Fibroblast of skin of scalp (primary cell): Measurements from ENCODE around the gene KRT40.

Experiments
- DNase-seq: peaks from one replicate; pipeline ENCODE4 v3.0.0-alpha.2; 2013

Gene KRT40

DNA sequence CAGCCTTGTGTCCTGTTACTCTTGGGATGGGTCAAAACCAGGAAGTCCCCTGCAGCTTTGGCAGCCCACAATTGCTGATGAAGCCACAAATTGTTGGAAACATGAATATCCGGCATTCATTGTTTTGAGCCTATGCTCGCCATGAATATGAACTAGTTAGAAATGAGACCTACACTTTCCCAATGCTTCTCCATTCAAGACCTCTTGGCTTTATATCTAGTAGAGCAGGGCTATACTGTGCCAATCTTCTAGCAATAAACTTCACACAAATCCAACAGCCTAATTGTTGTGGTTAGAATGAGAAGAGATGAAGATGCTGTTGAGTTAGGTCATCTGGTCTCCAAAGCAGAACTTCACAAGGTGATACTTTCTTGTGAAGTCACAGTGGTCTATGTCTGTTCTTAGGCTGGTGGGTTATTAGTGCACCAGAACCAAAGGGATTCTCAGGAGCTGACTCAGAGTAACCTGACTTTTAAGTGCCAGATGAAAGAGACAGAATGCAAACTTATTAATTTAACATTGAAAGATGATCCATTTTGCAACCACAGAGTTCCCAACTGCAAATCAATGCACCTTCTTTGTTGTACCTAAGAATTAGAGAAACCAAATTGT, 33.0 kb downstream of the KRT40 start:
- no peak for DNase-seq

DNA sequence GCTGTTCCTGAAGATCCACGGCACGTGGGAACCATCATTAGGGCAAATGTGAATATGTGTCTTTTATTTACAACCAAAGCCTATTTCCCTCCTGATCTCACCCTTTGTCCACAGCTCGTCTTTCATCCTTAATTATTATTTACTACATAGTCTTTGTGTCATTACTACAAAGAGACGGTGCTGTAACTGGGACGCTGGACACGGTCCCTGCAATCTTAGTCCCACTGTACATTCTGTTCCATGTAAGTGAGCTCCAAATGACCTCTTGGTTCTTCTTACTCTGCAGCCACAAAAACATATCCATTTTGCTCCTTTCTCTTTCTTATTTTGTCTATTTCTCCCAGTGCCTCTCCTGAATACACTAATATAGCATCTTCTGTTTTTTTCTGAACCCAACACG, 34.0 kb downstream of the KRT40 start:
- no peak for DNase-seq

DNA sequence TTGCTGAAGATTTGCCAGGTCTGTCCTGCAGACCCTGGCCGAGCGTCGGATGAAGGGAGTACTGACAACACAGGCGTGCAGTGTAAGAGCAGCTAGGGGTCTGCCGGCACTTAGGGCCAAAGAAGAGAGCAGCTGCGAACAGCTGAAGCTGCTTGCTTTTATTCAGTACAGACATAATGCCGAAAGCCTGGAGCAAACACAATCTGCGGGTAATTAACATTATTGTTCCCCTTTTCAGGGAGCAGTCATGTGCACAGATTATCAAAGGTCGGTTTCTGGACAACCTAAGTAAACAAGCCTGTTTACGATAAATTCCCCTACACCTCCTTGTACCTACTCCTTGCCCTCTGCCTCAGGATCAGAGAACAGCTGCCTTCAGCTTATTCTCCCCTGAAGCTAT, 34.7 kb downstream of the KRT40 start:
- DNase-seq: no peak

DNA sequence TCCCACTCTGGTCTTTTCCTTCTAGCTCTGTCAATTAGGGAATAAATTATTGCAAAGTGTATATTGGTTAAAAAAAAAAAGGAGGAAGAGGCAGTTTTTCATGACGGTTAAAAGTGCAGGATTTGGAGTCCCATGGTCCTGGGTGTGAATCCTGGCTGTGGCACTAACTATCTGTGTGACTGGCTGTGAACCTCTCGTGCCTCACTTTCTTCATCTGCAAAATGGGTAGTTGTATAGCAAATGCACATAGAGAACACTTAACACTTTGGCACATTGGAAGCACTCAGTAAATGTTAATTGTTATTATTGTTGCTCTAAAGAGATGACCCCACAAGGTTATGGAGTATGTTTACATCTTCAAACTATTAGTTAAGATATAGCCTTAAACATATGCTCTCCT, 36.2 kb downstream of the KRT40 start:
- DNase-seq: no peak

DNA sequence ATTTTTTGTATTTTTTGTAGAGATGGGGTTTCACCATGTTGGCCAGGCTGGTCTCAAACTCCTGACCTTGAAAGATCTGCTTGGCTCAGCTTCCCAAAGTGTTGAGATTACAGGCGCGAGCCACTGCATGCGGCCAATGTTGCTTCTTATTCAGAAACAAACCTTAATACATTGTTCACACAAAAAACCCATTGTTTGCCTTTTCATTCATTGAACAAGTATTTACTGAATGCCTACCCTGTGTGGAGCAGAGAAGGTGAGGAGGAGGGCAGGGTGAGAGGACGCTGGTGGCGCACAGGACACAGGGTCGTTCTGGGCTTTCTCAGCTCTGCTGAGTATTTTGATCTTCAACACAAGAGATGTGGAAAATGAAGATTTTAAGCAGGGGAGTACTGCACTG, 38.7 kb downstream of the KRT40 start:
- DNase-seq: no peak

DNA sequence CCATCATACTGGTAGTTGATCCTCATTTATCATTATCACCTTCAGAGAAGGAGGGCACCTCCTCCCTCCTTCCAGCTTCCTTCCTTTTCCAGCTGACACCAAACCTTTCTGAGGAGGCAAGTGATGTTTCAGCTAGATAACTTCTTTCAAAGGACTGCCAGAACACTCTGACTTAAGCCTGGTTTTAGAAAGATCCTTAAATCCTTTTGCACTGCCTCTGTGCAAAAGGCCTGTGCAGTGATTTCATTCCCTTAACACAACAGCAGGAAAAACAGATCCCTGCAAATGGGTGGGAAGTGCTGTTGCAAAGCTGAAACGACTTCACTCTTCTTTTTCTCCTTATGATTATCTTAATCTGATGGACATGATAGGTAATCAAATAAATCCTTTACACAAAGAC, 39.6 kb downstream of the KRT40 start:
- no peak for DNase-seq

DNA sequence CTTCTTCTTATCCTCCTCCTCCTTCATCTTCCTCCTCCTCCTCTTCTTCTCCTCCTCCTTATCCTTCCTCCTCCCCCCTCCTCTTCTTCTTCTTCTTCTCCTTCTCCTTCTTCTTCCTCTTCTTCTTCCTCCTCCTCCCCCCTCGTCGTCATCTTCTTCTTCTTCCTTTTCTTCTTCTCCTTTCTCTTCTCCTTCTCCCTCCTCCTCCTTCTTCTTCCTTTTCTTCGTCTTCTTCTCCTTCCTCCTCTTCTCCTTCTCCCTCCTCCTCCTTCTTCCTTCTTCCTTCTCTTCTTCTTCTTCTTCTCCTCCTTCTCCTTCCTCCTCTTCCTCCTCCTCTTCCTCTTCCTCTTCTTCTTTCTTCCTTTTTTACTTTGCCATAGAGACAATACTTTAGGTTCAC, 41.6 kb downstream of the KRT40 start:
- no peak for DNase-seq

DNA sequence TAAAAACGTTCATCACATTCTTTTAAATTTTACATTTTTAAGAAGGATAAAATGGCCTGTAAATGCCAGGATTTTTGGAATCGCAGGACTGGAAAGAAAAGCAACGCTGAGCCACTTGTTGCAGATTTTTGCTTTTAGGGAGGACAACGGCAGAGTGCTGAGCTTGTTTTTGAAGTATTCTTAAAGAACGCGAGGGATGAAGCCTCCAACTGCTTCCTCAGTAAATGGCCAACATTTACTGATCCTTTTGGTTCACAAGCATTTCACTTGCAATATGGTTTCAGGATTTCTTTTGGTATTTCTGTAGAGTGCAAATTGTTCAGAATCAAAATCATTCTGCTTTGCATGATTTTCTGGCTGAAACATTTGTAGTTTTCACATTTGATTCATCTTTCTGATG, 43.9 kb downstream of the KRT40 start:
- no peak for DNase-seq

DNA sequence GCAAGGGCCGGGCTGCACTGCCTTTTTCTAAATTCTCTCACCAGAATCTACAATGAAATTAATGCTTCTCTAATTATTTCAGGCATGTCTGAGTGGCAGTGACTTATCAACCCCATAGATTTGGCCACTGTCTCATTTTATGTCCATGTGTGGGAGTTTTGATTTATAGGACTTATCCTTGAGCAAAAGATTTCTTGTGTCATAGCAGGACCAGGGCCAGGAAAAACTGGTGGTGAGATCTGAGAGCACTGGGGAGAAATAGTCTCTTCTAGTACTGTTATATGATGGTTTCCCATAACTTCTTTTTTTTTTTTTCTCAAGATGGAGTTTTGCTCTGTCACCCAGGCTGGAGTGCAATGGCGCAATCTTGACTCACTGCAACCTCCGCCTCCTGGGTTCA, 45.1 kb downstream of the KRT40 start:
- no peak for DNase-seq

DNA sequence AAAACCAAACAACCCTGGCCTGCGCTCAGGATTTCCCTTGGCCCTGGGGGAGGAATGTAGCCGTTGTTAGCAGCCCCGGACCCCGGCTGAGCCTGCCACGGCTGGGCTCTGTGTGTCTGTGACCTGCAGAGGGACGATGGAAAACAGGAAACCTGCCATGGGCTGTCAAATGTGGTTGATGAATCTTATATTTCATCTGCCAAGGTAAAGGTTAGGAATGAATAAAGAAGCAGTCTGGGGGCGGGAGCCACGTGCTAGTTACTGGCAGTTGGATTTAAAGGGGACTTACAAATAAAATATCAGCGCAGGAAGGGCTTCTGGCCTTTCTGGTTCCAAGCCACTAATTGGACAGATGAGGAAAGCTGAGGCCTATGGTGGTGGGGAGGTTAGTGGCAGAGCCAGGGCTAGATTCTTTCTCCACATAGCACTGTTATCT, 46.7 kb downstream of the KRT40 start, which contains the start of gene KRT23:
Gene KRT23 (minus strand): TSS at position 263 of the 436 bp plus-strand sequence. CDS start 1,043 bp downstream, outside the sequence.
- DNase-seq: no peak

DNA sequence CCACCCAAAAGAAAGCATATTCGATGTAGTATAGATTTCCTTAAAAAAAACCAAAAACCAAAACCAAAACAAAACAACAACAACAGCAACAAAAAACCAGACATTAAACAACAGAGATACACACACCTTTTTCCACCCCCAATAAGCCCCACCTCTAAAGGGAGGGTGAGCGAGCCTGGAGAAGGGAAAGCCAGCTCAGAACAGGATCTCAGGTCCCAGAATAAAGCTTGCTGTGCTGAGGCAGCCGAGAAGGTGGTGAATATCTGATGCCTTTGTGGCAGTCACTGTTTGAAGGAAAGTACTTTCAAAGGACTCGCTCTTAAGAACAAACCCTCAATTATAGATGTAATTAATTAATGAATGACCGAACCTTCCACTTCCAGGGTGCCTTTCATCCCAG, 47.1 kb downstream of the KRT40 start:
- no peak for DNase-seq

DNA sequence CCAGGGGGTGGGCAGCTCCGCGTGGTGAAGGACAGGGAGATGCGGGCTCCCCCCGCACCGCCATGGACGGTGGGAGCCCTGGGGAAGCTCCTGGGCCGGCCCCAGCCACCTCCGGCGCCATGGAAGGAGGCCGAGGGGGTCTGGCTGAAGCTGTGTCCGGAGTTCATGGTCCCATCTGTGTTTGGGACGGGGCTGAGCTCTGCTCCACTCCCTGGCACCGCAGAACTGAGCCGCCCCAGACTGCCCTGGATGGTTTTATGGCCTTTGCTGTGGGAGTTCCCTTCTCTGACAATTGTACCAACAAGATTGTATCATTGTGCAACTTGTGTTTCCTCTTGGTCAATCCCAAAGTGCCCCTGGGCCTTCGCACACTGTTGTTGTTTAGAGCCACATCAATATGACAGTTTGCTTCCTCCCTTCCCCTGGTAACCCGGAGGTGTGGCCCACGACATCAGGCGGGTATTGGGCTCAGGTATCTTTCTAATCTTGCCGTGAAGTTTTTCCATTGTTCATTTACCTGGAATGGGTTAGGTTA, 47.6 kb downstream of the KRT40 start:
- no peak for DNase-seq

DNA sequence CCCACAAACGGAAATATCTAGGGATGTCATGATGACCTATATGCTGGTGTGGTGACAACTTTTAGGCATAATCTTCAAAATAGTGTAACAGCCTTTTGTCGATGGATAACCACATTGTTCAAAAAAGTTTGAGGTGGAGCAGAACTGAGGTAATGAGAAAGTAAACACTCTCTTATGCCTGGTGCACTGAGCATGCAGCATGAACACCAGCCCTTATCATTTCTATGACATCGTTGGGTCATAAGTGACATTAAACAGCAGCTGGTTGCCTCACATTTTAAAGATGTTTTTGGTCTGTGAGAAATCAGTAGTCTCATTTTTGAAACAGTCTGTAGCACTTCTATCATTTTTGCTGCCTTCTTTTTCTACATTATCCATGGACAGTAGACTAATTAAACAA, 48.5 kb downstream of the KRT40 start:
- DNase-seq: no peak

DNA sequence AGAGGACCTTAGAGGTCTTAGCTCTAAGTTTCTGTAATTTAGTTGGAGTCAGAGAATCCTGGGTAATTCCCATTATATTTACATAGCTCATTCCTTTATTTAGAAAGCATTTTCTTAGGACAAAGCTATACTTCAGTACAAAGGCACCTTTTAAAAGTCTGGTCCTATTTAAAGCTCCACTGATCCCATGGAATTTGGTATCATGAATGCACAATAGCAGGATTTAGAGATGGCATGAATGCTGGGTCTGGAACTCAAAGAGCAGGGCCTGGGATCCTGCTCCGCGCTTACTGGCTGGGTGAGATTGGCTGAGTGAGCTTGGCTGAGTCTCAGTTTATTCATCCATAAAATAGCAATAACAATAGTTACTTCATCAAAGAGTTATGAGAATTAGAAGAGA, 51.5 kb downstream of the KRT40 start:
- DNase-seq: no peak

DNA sequence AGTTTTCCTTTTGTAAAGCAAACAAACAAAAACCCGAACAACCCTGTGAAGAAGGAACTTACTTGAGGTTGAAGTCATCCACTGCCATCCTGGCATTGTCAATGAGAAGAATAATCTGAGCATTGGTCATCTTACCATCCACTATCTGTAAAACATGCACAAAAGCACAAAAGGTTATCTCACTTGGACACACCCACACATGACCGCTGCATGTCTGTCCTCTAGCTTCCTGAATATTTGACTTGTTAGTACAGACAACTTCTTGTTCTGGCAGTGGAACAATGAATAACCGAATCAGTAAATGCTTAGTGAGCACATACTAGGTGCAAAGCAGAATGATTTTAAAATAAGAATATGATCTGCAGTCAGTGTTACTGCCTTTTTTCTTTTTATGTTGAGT, 52.8 kb downstream of the KRT40 start:
- DNase-seq: no peak
